ENCODE results near the gene RSBN1L.

Gene RSBN1L

DNA sequence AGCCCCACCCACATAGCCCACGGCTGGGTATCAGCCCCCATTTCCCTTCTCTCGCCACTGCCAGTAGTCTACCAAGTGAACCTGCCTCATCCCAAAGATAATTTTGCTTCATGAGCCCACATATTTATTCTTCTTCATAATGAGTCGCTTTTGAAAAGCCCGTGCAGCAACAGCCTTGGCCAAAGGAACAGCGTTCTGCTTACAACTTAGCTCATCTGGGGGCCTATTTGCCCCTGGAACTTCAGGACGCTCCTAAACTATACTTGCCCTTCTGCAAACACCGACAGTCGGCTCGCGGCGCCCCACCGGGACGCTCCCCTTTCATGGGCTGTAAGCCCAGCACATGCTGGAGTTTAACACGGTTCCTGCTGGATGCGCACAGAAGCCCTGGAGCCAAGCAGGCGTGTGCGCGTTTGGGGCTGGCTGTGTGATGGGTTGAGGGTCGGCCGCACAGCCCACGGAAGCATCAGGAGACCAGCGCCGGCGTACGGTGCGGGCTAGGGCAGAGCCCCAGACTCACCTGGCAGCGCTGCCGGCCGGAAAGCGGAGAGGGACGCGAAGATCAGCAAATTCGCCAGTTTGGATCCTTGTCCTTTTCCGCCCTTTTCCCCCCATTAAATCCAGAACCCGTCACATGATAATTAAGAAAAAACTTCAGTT is 101.6 kb downstream of the RSBN1L start (continued):
- TF ChIP-seq TSHZ2 (CRISPR knock-in tag; IDR thresholded peaks at IDR 0.05) (no peak), BACH2 (CRISPR knock-in tag; IDR thresholded peaks at IDR 0.05; ENCODE audit: borderline replicate concordance) (no peak), ZNF8 (CRISPR knock-in tag; IDR thresholded peaks at IDR 0.05) (no peak)

DNA sequence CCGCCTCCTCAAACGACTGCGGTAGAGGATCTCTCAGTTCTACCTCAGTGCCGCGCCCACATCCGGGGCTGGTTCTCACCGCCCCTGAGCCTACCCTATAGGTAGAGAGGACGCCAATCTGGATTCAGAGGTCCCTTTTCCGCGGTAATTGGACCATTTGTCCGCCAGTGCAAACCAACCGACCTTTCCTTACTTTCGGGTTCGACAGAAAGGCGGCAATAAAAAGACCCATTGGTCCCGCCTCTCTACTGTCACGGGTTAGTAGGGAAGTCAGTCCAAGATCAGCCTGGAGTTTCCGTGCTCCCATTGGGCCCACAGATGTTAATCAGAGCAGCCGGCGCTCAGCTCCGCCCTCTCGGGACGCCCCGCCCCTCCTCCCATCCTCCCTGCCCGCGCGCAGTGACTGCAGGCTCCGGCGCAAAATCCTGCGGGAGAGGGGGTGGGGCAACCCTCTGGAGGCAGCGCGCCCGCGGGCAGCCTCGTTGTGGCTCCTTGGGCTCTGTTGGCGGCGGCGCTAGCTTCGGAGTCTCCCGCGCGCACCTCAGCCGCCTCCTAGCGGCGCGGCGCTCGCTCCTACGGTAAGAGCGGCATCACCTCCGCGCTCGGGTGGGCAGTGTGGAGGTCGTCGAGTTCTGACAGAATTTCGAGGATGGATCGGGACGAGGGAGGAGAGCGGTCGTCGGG is 102.3 kb downstream of the RSBN1L start, which contains the start of the genes PHTF2 and TMEM60:
TSS of gene PHTF2 (plus strand) at position 380 of the 684 bp plus-strand sequence.
TSS of gene TMEM60 (minus strand) at position 41 of the 684 bp plus-strand sequence. CDS start 4,061 bp downstream, outside the sequence.
- no peak for TF ChIP-seq GLIS3 (CRISPR knock-in tag; IDR thresholded peaks at IDR 0.05)
- no peak for TF ChIP-seq TSHZ2 (CRISPR knock-in tag; IDR thresholded peaks at IDR 0.05)
- no peak for TF ChIP-seq TCF4 (CRISPR knock-in tag; IDR thresholded peaks at IDR 0.05; ENCODE audit: borderline replicate concordance)
- TF ChIP-seq RARB (CRISPR knock-in tag; IDR thresholded peaks at IDR 0.05), result no peak
- 0 out of 2 replicates have a peak, but pooled peaks have one; percentile 36 for TF ChIP-seq ZNF70 (CRISPR knock-in tag; IDR thresholded peaks at IDR 0.05)
- TF ChIP-seq TOX (CRISPR knock-in tag; IDR thresholded peaks at IDR 0.05; ENCODE audit: borderline replicate concordance), result no peak
- TF ChIP-seq ZC3H10 (CRISPR knock-in tag; IDR thresholded peaks at IDR 0.05), result no peak
- no peak for TF ChIP-seq CREB5 (CRISPR knock-in tag; IDR thresholded peaks at IDR 0.05; ENCODE audit: low read depth)
- TF ChIP-seq ZNF8 (CRISPR knock-in tag; IDR thresholded peaks at IDR 0.05), result no peak
- TF ChIP-seq OSR1 (CRISPR knock-in tag; IDR thresholded peaks at IDR 0.05), result no peak
- no peak for TF ChIP-seq PPARA (CRISPR knock-in tag; IDR thresholded peaks at IDR 0.05; ENCODE audit: borderline replicate concordance)
- TF ChIP-seq, protein P1, sequence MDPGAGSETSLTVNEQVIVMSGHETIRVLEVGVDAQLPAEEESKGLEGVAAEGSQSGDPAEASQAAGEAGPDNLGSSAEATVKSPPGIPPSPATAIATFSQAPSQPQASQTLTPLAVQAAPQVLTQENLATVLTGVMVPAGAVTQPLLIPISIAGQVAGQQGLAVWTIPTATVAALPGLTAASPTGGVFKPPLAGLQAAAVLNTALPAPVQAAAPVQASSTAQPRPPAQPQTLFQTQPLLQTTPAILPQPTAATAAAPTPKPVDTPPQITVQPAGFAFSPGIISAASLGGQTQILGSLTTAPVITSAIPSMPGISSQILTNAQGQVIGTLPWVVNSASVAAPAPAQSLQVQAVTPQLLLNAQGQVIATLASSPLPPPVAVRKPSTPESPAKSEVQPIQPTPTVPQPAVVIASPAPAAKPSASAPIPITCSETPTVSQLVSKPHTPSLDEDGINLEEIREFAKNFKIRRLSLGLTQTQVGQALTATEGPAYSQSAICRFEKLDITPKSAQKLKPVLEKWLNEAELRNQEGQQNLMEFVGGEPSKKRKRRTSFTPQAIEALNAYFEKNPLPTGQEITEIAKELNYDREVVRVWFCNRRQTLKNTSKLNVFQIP (CRISPR knock-in tag; IDR thresholded peaks at IDR 0.05; ENCODE audit: borderline replicate concordance, low read depth), result no peak
- TF ChIP-seq CSRNP3 (CRISPR knock-in tag; IDR thresholded peaks at IDR 0.05), result no peak
- TF ChIP-seq ZFP3 (CRISPR knock-in tag; IDR thresholded peaks at IDR 0.05), result 0 out of 2 replicates have a peak, but pooled peaks have one; percentile 59
- no peak for TF ChIP-seq ARNTL (CRISPR knock-in tag; IDR thresholded peaks at IDR 0.05; ENCODE audit: borderline replicate concordance, low read depth)
- 0 out of 2 replicates have a peak, but pooled peaks have one; percentile 35 for TF ChIP-seq ZNF565 (CRISPR knock-in tag; conservative IDR thresholded peaks at IDR 0.05; ENCODE audit: low read depth)
- no peak for TF ChIP-seq BACH2 (CRISPR knock-in tag; IDR thresholded peaks at IDR 0.05; ENCODE audit: borderline replicate concordance)
- TF ChIP-seq SNAI2 (CRISPR knock-in tag; IDR thresholded peaks at IDR 0.05), result no peak
- TF ChIP-seq ESRRG (CRISPR knock-in tag; IDR thresholded peaks at IDR 0.05), result no peak
- TF ChIP-seq ISL1 (CRISPR knock-in tag; IDR thresholded peaks at IDR 0.05), result no peak
- no peak for TF ChIP-seq ZFP30 (CRISPR knock-in tag; IDR thresholded peaks at IDR 0.05)
- peak; percentile 94 for ATAC-seq

Data from SK-N-SH treated with all-trans-retinoic acid at 6 μM for 48 hours (cell line).